Endodermal cell (in vitro differentiated cells): ENCODE measurements around the gene AWAT2. TPM values are rescaled to one million over a fixed set of nuclear protein-coding genes. Genes with fewer than 3 reads are reported as not detected.

Source experiments
- DNase-seq: peaks from one replicate; pipeline ENCODE4 v3.0.0-alpha.2; 2017
- H3K27ac ChIP-seq: 2 replicates; pipeline ENCODE4 v1.5.1; 2013; ENCODE audit warnings: mild to moderate bottlenecking, low read depth, low read length, moderate library complexity
- H3K27me3 ChIP-seq: 2 replicates; pipeline ENCODE4 v1.6.1; 2013; ENCODE audit warnings: mild to moderate bottlenecking, low read length, moderate library complexity; ENCODE audit not compliant: insufficient read depth, control insufficient read depth, poor library complexity, severe bottlenecking
- H3K36me3 ChIP-seq: 2 replicates; pipeline ENCODE4 v1.7.0; 2013; ENCODE audit warnings: mild to moderate bottlenecking, low read length, moderate library complexity; ENCODE audit not compliant: control insufficient read depth, insufficient read depth
- H3K4me1 ChIP-seq: one replicate; pipeline ENCODE4 v1.7.0; 2013; ENCODE audit warnings: low read length; ENCODE audit not compliant: control insufficient read depth, insufficient read depth
- H3K4me3 ChIP-seq: 2 replicates; pipeline ENCODE4 v1.5.1; 2013; ENCODE audit warnings: mild to moderate bottlenecking, low read length, moderate library complexity
- H3K9ac ChIP-seq: 2 replicates; pipeline ENCODE4 v1.6.1; 2013; ENCODE audit warnings: mild to moderate bottlenecking, low read length, moderate library complexity; ENCODE audit not compliant: poor library complexity, severe bottlenecking; ENCODE audit errors: extremely low read depth
- H3K9me3 ChIP-seq: 2 replicates; pipeline ENCODE4 v1.6.1; 2013; ENCODE audit warnings: mild to moderate bottlenecking, low read length, moderate library complexity; ENCODE audit not compliant: control insufficient read depth
- H3K27ac Mint-ChIP-seq: 2 replicates; pipeline ENCODE4 v1.8.0; 2020; ENCODE audit warnings: mixed read lengths
- H3K27me3 Mint-ChIP-seq: 2 replicates; pipeline ENCODE4 v1.8.0; 2021; ENCODE audit warnings: mild to moderate bottlenecking, mixed read lengths; ENCODE audit not compliant: insufficient read depth
- H3K36me3 Mint-ChIP-seq: 2 replicates; pipeline ENCODE4 v1.8.0; 2020; ENCODE audit warnings: low read depth, mixed read lengths
- H3K4me1 Mint-ChIP-seq: 2 replicates; pipeline ENCODE4 v1.8.0; 2020; ENCODE audit warnings: mixed read lengths
- H3K4me3 Mint-ChIP-seq: 2 replicates; pipeline ENCODE4 v1.8.0; 2020; ENCODE audit warnings: mild to moderate bottlenecking, moderate library complexity, mixed read lengths
- H3K9me3 Mint-ChIP-seq: 2 replicates; pipeline ENCODE4 v1.8.0; 2020; ENCODE audit warnings: mild to moderate bottlenecking, mixed read lengths
- WGBS, 2 experiments: methylation state at CpG; one replicate each; pipeline versions ENCODE4 v1.1.5 to v1.1.7; 2013; ENCODE audit warnings: missing lambda C conversion rate in 2 of 2, mixed read lengths in 1 of 2; ENCODE audit not compliant: insufficient coverage in 1 of 2, insufficient read length in 1 of 2; 5-methylcytosine and 5-hydroxymethylcytosine counted together
- total RNA-seq, 2 donors: library from RNA; stranded (reverse); fragmentation: NEBNext Ultra II Directional in 1 of 2; extraction: Animal tissue kit (Norgen Biotek cat#: 25700) in 1 of 2; gene quantifications; 2 replicates in 1 of 2; 3 replicates in 1 of 2; pipeline ENCODE4 v1.2.1, GENCODE V29; 2021
- TF ChIP-seq, protein P1 (sequence below): fragments of 200-600 bp; sonication (generic); conservative IDR thresholded peaks from 2 replicates; pipeline ENCODE4 v1.5.0; 2021; ENCODE audit warnings: antibody characterized with exemption, mild to moderate bottlenecking

AWAT2 gene
- total RNA-seq, 2 donors from 2014 or later, result not detected

DNA sequence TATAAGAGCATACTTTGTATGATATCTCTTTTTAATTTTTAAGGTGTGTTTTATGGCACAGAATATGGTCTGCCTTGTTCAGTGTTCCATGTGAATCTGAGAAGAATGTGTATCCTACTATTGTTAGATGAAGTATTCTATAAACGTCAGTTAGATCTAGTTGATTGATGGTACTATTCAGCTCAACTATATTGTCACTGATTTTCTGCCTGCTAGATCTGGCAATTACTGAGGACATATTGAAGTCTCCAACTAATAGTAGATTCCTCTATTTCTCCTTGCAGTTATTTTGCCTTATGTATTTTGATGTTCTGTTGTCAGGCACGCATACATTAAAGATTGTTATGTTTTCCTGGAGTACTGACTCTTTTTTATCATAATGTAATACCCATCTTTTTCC, 39.8 kb downstream of the AWAT2 start:
- Histone ChIP-seq H3K4me3 (no peak overlapping the region), H3K9ac (no peak overlapping the region), H3K4me1 (no peaks in the 10 kb centered on the region), H3K36me3 (peaks cover 5% of the 10 kb centered on the region), H3K27ac (no peak overlapping the region), H3K9me3 (peaks cover 5% of the 10 kb centered on the region), H3K27me3 (no peaks in the 10 kb centered on the region)
- 83 to 100% methylated on average over 1 of the region's 2 CpGs for WGBS, 2 experiments
- Mint-ChIP-seq H3K9me3 (peaks cover 57% of the 10 kb centered on the region), H3K27me3 (no peaks in the 10 kb centered on the region), H3K4me3 (no peak overlapping the region), H3K36me3 (peaks cover 8% of the 10 kb centered on the region), H3K4me1 (no peaks in the 10 kb centered on the region), H3K27ac (no peak overlapping the region)
- no peak for DNase-seq
- TF ChIP-seq, protein P1, sequence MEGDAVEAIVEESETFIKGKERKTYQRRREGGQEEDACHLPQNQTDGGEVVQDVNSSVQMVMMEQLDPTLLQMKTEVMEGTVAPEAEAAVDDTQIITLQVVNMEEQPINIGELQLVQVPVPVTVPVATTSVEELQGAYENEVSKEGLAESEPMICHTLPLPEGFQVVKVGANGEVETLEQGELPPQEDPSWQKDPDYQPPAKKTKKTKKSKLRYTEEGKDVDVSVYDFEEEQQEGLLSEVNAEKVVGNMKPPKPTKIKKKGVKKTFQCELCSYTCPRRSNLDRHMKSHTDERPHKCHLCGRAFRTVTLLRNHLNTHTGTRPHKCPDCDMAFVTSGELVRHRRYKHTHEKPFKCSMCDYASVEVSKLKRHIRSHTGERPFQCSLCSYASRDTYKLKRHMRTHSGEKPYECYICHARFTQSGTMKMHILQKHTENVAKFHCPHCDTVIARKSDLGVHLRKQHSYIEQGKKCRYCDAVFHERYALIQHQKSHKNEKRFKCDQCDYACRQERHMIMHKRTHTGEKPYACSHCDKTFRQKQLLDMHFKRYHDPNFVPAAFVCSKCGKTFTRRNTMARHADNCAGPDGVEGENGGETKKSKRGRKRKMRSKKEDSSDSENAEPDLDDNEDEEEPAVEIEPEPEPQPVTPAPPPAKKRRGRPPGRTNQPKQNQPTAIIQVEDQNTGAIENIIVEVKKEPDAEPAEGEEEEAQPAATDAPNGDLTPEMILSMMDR, result no peak

DNA sequence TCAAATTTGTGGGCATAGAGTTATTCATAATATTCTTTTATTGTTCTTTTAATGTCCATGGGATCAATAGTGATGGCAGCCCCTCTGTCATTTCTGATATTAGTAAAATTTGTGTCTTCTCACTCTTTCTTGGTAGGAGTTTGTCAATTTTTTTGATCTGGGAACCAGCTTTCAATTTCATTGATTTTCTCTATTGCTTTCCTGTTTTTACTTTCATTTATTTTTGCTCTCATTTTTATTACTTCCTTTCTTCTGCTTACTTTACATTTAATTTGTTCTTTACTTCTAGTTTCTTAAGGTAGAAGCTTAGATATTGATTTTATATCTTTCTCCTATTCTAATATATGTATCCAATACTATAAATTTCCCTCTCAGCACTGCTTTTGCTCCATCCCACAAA, 40.7 kb downstream of the AWAT2 start:
- TF ChIP-seq, protein P1, result no peak
- H3K4me3 Mint-ChIP-seq, result no peak overlapping the region

DNA sequence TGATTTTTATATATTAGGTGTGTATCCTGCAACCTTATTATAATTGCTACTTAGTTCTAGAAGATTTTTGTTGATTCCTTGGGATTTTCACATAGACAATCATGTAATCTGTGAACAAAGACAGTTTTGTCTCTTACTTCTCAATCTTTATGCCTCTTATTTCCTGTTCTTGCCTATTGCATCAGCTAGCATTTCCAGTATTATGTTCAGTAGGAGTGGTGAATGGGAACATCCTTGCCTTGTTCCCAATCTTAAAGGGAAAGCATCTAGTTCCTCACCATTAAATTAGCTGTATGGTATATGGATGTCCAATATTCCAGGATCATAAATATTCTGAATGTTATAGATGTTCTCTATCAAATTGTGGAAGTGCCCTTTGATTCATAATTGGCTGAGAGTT, 41.8 kb downstream of the AWAT2 start:
- Mint-ChIP-seq H3K9me3 (peaks cover 51% of the 10 kb centered on the region), H3K27ac (no peak overlapping the region)
- no peak overlapping the region for H3K9ac ChIP-seq

More for the DNA sequence above, 40.7 kb downstream of the AWAT2 start:
- no peaks in the 10 kb centered on the region for H3K27me3 Mint-ChIP-seq
- H3K9me3 ChIP-seq, result no peaks in the 10 kb centered on the region
- H3K9me3 Mint-ChIP-seq, result peaks cover 48% of the 10 kb centered on the region
- no peak overlapping the region for H3K27ac Mint-ChIP-seq
- DNase-seq, result no peak
- H3K9ac ChIP-seq, result no peak overlapping the region
- H3K4me1 Mint-ChIP-seq, result no peaks in the 10 kb centered on the region
- H3K27me3 ChIP-seq, result no peaks in the 10 kb centered on the region
- H3K27ac ChIP-seq, result no peak overlapping the region
- no peak overlapping the region for H3K4me3 ChIP-seq
- H3K36me3 Mint-ChIP-seq, result no peaks in the 10 kb centered on the region
- no peaks in the 10 kb centered on the region for H3K4me1 ChIP-seq
- H3K36me3 ChIP-seq, result no peaks in the 10 kb centered on the region

More for the DNA sequence above, 41.8 kb downstream of the AWAT2 start:
- DNase-seq, result no peak
- no peaks in the 10 kb centered on the region for H3K9me3 ChIP-seq
- Mint-ChIP-seq H3K27me3 (no peaks in the 10 kb centered on the region), H3K4me1 (no peaks in the 10 kb centered on the region), H3K4me3 (no peak overlapping the region), H3K36me3 (no peaks in the 10 kb centered on the region)
- peaks cover 2% of the 10 kb centered on the region for H3K4me1 ChIP-seq
- TF ChIP-seq, protein P1, result no peak
- no peak overlapping the region for H3K4me3 ChIP-seq
- H3K27ac ChIP-seq, result no peak overlapping the region
- no peaks in the 10 kb centered on the region for H3K36me3 ChIP-seq
- no peaks in the 10 kb centered on the region for H3K27me3 ChIP-seq
